Hematopoietic multipotent progenitor cell treated with erythropoietin and hydrocortisone succinate and interleukin-3 and kit ligand, for 17 days (in vitro differentiated cells): ENCODE results near the gene KDSR.
A peak's percentile ranks its signal among the peaks of the same experiment; 100 is the strongest.

Experiments used
- DNase-seq: peaks from one replicate; pipeline ENCODE4 v3.0.0-alpha.2; 2015; ENCODE audit warnings: low spot score

KDSR gene

DNA sequence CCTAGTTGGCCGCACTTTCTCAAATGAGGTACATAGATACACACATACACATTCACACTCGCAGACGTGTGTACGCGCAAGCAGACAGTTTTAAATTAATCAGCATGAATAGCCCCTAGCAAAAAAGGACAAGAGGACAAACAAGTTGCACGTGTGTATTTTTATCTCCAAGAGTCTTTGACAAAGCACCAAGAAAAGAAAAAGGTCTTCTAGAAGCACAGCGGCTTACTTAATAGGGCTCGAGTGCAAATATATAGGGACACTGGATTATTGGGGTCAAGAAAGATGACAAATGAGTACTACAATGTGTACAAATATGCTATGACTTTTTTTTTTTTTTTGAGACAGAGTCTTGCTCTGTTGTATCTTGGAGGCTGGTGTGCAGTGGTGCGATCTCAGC lies 45.7 kb downstream of the KDSR start:
- no peak for DNase-seq

- DNase-seq, result no peak
Measured at GRCh38 chr18:63320975-63321265, 46.1 kb downstream of the KDSR start.

DNA sequence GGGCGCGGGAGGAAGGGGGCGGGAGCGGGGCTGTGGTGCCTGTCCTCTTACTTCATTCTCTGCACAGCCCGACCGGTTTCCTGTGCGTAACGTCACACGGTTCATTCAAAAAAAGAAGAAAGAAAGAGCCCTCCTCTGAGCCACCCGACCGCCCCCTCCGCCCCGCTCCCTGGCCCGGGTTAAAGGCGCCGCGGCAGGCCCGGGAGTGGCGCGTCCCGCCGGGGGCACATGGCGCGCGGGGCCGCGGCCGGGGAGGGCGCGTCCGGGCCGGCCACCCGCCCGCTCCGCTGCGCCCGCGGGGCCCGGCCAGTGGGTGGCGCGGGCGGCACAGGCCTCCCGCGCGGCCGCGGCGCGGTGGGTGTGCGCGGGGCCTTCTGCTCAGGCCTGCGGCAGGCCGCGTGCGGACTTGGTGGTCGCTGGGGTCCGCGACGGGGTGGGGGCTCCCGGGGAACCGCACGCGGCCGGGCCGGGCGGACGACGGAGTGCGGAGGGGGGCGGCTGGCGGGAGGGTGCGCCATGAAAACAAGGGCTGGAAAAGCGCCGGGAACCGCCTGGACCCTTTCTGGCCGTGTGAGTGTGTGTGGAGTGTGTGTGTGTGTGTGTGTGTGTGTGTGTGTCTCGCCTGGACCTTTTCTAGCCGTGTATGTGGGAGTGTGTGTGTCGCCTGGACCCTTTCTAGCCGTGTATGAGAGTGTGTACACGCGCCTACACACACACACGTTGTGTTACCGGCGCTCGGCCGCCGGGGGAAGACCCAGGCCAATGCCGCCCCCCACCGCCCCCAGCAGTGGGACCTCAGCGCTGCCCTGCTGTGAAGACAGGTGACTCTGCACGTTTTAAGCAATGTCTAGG lies 46.7 kb downstream of the KDSR start:
- peak; percentile 22 for DNase-seq

DNA sequence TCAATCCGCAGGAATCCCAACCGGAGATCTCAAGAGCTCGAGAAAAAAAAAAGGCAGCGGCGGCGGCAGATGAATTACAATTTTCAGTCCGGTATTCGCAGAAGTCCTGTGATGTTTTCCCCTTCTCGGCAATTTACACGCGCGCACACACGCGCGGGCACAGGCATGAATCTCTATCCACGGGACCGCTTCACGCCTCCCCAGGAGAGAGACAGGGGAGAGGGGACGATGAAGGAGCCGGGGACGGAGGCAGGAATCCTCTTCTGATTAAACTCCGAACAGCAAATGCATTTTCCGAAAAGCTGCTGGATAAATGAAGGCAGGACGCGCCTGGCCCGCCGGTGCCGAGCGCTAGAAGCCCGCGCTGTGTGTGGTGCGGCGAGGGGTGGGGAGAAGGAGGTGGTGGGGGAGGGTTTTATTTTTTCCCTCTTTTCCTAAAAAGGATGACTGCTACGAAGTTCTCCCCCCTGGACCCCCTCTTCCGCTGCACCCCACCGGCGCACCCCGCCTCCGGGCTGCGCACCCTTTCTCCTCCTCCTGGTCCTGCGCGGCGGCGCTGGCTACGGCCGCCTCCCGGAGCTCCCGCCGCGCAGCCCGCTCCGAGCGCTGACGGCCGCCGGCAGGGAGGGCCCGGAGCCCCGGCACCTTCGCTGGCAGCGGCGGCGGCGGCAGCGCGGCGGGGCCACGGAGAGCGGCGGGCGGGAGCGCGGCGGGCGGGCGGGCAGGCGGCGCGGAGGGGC lies 47.5 kb downstream of the KDSR start, which contains the start of gene BCL2:
TSS of gene BCL2 (minus strand) at position 387 of the 740 bp plus-strand sequence.
- DNase-seq, result no peak

DNA sequence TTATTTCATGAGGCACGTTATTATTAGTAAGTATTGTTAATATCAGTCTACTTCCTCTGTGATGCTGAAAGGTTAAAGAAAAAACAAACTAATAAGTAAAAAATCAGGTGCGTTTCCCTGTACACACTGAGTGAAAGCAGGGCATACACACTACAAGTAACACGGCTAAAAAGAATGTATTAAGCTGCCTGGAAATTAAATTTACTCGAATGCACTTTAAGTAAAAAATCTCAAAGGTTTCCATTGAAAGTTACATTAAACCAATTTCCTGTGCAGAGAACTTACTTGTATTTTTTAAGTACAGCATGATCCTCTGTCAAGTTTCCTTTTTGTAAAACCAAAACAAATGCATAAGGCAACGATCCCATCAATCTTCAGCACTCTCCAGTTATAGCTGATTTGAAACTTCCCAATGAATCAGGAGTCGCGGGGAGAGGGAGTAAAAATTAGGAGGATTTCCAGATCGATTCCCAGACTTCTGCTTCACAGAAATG lies 48.1 kb downstream of the KDSR start:
- DNase-seq, result no peak

DNA sequence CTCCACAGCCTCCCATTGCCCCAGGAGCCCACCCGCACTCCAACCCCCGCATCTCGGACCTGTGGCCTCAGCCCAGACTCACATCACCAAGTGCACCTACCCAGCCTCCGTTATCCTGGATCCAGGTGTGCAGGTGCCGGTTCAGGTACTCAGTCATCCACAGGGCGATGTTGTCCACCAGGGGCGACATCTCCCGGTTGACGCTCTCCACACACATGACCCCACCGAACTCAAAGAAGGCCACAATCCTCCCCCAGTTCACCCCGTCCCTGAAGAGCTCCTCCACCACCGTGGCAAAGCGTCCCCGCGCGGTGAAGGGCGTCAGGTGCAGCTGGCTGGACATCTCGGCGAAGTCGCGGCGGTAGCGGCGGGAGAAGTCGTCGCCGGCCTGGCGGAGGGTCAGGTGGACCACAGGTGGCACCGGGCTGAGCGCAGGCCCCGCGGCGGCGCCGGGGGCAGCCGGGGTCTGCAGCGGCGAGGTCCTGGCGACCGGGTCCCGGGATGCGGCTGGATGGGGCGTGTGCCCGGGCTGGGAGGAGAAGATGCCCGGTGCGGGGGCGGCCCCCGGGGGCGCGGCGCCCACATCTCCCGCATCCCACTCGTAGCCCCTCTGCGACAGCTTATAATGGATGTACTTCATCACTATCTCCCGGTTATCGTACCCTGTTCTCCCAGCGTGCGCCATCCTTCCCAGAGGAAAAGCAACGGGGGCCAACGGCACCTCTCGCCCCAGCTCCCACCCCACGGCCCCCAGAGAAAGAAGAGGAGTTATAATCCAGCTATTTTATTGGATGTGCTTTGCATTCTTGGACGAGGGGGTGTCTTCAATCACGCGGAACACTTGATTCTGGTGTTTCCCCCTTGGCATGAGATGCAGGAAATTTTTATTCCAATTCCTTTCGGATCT lies 48.8 kb downstream of the KDSR start:
- DNase-seq, result no peak

DNA sequence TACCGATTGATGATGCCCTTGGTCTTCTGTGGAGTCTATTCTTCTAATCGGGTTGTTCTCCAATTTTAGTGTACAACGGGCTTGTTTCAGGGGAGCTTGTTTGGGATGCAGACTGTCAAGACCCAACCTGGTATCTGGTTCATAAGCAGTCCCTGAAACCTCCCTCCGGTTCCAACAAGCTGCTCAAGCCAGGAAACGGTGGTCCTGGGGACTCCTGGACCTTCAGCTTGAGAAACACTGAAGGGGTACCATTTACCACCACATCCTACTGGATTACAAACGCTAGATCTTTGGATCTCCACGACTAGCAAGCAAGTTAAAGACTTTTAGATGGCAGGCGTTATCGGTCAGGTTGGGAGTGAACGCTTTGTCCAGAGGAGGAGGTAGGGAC lies 49.5 kb downstream of the KDSR start:
- DNase-seq, result no peak

DNA sequence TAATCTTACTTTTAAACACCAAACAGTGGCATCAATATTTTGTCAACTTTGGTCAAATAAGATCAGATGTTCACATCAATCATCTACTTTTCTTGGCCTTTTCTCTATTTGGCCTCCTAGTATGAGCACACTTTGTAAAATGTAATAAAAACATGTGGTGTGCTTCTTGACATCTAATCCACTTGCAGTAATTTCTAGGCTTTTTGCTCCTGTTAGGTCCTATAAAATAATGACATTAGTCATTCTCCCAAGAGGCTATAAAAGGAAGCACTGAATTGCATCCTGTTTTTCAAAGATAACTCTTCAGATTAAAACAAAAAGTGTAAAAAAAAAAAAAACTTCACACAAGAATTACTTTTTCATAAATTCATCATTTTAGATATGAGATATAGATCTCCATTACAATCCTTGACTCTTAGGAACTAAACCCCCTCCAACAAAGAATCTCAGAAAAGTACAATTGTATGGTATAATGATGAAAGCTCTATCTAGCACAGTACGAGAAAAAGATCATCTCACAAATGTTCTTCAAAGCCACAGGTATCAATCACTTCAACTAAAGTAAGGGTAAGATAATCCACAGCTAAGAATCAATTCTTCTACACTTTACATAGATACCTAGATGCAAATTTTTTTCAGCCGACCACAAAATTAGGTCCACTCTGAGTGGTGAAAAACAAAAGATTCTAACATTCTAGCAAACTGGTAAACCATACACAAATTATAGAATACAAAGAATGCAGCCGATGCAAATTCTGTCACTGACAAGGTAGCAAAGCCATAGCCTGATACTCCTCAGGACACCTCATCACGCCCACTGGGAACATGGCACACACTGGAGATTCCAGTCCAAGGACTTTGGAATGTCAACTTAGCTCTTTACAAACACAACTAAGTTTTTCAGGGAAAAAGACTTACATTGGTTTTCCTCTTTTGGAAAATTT lies 50.1 kb downstream of the KDSR start:
- no peak for DNase-seq

DNA sequence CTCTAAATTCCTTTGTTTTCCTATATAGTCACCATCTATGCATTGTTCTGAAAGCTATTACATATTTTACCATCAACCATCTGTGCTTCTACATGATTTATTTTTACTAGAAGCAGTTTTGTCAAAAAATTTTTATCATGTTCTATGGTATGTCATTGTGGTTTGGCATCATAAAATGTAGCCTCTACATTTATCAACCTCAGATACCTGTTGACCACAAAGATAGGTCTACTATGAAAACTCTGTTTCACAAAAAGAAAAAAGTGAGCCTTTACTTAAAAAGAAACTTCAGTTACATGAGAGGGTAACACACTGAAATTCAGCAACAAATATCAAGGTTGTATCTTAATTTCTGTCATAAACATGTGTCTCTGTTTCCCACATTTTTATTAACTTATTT lies 51.1 kb downstream of the KDSR start:
- no peak for DNase-seq

DNA sequence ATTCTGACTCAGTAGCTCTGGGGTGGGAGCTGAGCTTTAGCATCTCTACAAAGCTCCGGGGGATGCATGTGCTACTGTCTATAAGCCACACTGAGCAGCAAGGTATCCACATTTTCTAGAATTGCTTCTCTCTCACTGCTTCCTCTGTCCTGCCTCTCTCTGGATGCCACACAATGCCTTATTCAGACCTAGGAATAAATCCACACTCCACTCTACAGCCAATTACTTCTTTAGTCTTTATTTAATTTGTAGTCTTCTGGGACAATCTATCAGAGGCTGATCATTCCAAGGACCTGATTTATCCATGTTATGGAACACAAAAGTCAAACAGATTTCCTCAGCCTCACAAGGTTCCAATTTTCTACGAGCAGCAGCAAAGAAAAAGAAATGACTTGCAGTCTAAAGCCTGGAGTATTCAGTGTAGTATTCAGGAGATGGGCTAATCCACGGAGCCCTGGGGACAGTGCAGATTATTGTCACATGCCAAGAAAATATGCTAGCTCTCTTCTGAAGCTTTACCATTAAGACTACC lies 51.8 kb downstream of the KDSR start:
- no peak for DNase-seq

- DNase-seq, result no peak
Measured at GRCh38 chr18:63314062-63314790, 52.8 kb downstream of the KDSR start.

GRCh38 chr18:63313396-63313917 lies 53.5 kb downstream of the KDSR start:
- DNase-seq, result no peak

DNA sequence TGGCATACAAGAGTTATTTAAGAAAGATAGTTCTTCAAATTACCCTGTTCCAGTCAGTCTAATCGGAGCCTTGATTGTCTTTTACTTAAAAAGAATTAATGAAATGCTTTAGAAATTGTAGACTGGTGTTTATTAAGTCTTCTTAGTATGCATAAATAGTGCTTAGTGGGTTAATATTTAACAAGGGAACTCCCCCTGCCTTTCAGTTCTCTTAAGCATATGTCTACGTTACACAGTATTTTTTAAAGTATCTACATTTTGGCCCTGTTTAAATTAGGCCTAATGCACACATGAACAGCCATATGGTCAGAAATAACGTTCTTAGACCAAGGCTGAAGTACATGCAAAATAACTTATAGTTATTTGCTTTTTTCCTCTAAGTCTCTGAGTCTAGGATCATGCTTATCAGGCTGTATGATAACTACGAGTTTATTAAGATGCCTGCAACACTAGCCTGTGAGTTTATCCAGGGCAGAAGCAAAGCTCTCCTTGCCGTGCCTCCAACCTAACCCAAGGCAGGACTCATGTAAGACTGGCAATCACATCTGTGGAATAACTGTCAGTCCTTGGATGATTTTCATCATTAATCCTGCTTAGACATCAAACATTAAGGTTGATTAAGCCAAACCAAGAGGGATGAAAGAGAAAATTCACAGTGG lies 54.1 kb downstream of the KDSR start:
- no peak for DNase-seq

GRCh38 chr18:63312019-63312409 lies 55.0 kb downstream of the KDSR start:
- DNase-seq, result no peak

DNA sequence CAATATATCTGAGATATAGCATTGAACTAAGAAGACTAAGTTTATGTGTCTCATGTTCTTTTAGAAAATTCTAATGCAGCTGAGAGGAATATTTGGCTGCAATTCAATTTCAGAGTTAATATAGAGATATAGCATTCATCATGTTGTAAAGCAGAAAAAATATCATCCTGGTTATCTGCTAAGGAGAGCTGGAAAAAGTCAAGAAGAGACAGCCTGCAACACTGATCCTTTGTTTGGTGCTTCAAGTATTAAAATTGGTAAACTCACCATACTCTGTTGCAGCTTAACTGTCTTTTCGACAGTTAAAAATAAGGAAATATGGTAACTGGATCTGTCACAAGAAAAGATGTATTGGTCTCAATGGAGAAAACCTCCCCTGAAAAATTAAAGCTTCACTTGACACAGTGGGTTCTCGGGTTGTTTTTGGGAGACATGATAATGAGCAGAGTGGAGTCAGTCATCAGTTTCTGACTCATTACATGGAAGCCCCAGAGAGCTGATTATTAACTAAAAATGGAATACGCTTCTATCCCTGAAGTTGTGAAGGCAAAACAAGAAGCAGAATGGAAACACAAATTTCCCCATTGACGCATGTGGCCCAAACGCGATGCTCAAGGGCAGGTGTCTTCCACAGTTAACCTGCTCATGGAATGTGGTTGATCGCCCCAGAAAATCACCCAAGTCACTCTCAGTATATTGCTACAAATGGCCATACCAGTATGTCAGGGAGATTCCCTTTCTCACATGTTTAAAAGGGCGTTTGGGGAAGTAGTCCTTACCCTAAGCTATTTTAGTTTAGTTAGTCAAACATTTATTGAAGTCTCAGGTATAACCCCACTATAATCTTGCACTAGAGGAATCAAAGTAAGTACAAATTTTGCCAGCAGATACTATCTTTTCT lies 55.6 kb downstream of the KDSR start:
- no peak for DNase-seq

- DNase-seq, result no peak
Measured at GRCh38 chr18:63309422-63309821, 57.6 kb downstream of the KDSR start.

DNA sequence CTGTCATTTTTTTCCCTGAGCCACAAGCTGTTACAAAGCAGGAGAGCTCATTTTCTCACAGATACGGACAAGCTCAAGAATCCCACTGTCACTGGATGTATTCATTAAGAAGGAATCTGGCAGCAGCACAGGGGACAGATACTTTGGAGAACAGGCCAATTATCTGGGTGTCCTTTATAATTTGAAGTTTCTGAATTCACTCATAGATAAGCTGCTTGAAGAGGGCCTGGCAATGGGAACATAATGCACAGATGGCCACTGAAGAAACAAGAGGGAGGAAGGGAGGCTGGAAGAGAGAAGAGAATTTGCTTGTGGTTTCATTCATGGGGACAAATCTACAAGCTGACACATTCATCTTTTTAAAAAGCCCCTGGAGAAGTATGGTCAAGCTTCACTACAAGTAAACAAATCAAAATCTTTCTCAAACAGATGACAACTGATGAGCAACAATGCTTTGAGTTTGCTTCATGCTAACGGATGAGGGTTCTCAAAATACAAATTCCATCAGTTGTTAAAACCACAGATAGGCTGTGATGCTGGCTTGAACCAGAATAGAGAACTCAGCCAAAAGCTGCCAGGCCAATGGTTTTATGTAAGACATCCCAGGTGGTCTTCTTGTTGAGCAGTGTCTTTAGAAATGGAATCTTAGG lies 59.3 kb downstream of the KDSR start:
- no peak for DNase-seq
